IPS DF 19.7 (cell line): ENCODE data around the gene ENG.
"Not testable (repeated sequence)": the region's sequence is repeated elsewhere in the genome, so short reads cannot be mapped to it uniquely, and the experiment has no call there.

Experiments
- DNase-seq: peaks from one replicate; pipeline ENCODE4 v3.0.0-alpha.2; 2013; ENCODE audit warnings: low read depth, low spot score

ENG gene

DNA sequence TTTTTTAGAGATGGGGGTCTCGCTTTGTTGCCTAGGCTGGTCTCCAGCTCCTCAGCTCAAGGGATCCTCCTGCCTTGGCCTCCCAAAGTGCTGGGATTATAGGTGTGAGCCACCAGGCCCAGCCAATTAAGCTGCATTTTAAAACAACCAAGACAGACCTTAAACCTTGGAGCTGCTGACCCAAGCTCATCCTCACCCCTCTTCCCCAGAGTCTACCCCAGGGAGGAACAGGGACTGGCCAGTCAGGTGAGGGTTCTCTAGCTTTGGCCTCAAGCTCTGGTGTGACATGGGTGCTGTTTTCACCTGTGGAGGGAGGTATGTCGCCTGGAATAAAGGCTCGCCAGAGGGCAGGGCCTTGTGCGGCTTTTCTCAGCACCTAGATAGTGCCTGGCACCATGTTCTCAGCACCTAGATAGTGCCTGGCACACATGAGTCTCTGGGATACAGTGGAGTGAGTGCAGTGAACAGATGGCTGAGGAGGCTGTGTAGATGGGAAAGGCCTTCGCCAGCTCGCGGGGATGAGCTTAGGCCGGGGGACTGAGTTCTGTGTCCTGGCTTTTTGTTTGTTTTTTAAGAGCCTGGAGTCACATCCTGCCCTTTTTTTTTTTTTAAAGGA, 61.3 kb downstream of the ENG start:
- DNase-seq: no peak

- DNase-seq: no peak
These were observed 61.9 kb downstream of the ENG start for GRCh38 chr9:127792417-127793031.

- DNase-seq: no peak
These were observed 63.4 kb downstream of the ENG start for GRCh38 chr9:127791085-127791484.

DNA sequence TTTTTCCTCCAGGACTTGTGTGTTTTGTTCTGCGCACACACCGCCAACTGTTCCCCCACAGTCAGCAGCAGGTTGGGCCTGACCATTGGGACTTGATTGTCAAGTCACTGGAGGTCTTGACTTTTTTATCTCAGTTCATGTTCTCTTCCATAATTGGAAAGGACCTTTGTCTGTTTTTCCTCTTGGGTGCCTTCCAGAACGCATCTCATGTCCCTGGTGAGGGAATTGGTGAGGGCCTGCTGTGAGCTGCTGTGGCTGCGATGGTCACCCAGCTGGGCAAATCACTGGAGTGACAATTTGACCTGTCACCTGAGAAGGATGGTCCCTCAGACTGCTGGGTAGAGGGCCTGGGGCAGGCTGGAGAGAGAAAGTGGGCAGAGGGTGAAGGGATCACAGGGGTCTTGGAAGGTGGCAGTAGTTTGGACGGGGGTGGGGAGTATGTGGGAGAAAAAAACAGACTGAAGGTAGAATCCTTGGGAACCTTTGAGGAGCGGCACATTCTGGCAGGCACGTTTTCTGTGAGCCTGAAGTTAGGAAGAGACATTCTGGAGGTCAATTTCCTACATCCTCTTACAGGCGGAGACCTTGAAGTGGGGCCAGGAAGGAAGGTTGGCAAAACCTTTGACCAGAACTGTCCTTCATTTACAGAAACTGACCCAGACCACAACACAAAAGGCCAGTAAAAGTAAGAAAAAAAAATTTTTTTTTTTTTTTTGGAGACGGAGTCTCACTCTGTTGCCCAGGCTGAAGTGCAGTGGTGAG, 64.2 kb downstream of the ENG start:
- no peak for DNase-seq

GRCh38 chr9:127789179-127789578, 65.3 kb downstream of the ENG start:
- DNase-seq: no peak

GRCh38 chr9:127788337-127789011, 66.0 kb downstream of the ENG start:
- no peak for DNase-seq

- DNase-seq: no peak
These were observed 67.7 kb downstream of the ENG start for GRCh38 chr9:127786773-127787104.

- DNase-seq: no peak
These were observed 68.3 kb downstream of the ENG start, which contains the start of gene CDK9 for GRCh38 chr9:127785933-127786772. Gene CDK9, plus strand, starts transcription at chr9:127786034. Its CDS starts 115 bp downstream, at chr9:127786149.

GRCh38 chr9:127785023-127785932, 69.2 kb downstream of the ENG start:
- no peak for DNase-seq

DNA sequence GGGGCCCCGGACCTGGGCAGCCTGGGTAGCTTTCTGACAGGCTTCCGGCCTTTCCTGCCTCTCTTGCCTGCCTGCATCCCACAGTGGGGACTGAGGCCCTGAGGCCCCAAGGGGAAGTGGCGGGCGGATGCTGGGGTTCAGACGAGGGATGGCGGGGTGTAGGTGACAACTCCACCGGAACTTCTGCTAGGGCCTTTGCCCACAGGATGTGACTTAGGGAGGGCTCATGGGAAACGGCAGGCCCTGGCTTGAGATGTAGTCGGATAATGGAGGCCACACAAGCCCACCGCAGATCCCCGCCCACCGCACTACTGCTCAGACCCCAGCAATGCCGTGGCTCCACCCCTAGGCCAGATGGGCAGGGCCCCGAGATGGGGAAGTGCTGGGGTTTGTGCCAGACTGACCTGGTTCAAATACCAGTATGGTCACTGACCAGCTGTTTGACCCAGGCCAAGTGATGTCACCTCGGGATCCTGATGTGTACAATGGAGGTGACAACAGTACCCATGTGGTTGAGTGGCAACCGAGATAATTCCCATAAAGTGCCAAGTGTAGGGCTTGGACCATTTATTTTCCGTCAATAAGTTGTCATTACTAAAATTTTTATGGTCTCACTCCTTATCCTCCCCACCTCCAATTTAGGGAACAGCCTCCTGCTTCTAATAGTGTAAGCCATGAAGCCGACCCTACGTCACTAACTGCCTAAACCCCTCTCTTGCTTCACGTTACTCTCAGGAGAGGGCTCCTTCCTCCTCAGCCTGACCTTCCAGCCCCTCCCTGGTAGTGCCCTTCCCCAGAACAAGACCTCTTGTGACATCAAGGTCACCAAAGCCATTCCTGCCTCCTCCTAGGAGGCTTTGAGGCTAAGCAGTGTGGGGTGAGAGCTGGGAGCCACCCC, 71.1 kb downstream of the ENG start:
- DNase-seq: no peak

- DNase-seq: no peak
These were observed 72.7 kb downstream of the ENG start for GRCh38 chr9:127781806-127782205.

DNA sequence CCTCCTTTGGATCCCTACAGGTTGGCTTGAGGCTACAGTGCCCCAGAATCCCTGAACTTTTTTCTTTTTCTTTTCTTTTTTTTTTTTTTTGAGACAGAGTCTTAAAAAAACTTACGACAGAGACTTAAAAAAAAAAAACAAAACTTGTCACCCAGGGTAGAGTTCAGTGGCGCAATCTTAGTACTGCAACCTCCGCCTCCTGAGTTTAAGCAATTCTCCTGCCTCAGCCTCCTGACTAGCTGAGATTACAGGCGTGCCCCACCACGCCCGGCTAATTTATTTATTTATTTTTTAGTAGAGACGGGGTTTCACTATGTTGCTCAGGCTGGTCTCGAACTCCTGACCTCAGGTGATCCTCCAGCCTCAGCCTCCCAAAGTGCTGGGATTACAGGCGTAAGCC, 73.5 kb downstream of the ENG start:
- DNase-seq: not testable (repeated sequence)

- no peak for DNase-seq
These were observed 74.2 kb downstream of the ENG start for GRCh38 chr9:127780126-127780885.

- no peak for DNase-seq
These were observed 75.1 kb downstream of the ENG start for GRCh38 chr9:127779136-127779981.

DNA sequence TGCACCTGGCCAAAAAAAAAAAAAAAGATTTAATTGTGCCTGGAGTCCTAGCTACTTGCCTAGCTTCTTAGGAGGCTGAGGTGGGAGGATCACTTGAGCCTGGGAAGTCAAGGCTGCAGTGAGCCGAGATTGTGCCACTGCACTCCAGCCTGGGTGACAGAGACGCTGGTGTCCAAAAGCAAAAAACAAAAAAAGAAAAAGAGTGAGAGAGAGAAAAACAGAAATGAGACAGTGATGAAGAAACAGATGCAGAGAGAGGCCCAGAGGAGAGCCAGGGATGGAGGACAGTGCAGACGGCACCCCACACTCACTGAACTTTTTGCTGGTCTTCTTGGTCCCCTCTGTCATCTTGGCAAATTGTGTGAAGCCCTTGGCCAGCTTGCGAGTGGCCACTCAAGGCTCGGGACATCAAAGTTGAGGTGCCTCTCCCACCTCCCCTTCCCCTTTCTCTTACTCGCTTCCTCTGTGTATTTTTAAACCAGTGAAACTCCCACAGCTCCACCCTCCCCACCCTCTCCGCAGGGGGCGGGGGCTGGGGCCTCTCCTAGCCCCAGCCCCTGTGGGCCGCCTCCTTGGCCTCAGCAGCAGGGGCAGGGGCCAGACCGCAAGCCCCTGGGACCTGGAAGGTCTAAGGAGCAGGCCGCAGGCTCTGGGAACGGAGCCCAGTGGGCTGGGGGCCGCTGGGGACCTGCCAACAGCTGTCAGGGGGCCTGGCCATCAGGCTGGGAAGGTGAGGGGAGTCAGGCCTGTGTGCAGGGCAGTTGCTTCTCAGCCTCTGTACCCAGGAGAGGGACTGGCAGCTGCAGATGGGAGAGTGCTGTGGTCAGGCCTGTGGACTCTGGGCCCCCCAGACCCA, 76.0 kb downstream of the ENG start, which contains the start of gene SH2D3C:
Gene SH2D3C, minus strand, starts transcription at position 387 of the 856 bp plus-strand sequence. Its CDS starts 39 bp downstream, at position 348.
- DNase-seq: no peak

DNA sequence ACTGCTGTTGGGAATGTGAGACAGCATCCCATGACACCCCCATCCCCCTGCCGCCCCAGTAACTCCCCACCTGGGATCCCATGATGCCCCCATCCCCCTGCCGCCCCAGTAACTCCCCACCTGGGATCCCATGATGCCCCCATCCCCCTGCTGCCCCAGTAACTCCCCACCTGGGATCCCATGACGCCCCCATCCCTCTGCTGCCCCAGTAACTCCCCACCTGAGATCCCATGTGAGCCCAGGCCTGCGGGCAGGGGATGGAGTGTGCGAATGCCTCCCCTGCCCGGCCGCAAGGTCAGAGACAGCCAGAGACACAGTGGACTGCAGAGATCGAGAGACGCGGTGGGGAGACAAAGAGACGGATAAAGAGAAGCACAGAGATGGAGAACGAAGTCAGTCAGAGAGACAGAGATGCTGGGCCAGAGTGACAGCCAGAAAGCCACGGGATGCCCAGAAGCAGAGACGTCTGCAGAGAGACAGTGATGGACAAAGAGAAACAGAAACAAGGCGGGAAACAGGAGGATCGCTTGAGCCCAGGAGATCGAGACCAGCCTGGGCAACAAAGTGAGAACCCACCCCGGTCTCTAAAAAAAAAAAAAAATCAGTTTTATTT, 77.0 kb downstream of the ENG start:
- DNase-seq: no peak
